Activated T-helper 2 cell treated with anti-CD3 and anti-CD28 coated beads, Interferon-gamma antibody, Interleukin-2, Interleukin-4, amounts not matched to agents 10 μg/mL and 5 μg/mL and 100 μg/mL, durations not matched to agents 14 hours and 24 hours and 36 hours (primary cell): Measurements from ENCODE around the gene VAMP8. TPM values are rescaled to one million over a fixed set of nuclear protein-coding genes. Genes with fewer than 3 reads are reported as not detected.

Source experiments
- total RNA-seq: library from RNA; stranded (reverse); gene quantifications from 2 replicates; pipeline ENCODE4 v1.2.3, GENCODE V29; 2022

Gene VAMP8
- total RNA-seq, 1 donor from 2014 or later = 99.7 TPM

Other genes with a start within 250 kb of the VAMP8 start
- 94.0 and 96.5 TPM in 2 replicates for gene TGOLN2, start 249.6 kb upstream of the VAMP8 start, total RNA-seq
- 26.3 and 29.6 TPM in 2 replicates for gene RETSAT, start 223.1 kb upstream of the VAMP8 start, total RNA-seq
- gene ELMOD3, start 222.8 kb upstream of the VAMP8 start, total RNA-seq = 17.0 and 18.9 TPM in 2 replicates
- 145 and 146 TPM in 2 replicates for gene CAPG, start 167.2 kb upstream of the VAMP8 start, total RNA-seq
- 0.48 and 1.3 TPM in 2 replicates for gene SH2D6, start 158.9 kb upstream of the VAMP8 start, total RNA-seq
- 395 and 403 TPM in 2 replicates for gene MAT2A, start 38.4 kb upstream of the VAMP8 start, total RNA-seq
- gene GGCX, start 16.1 kb upstream of the VAMP8 start, total RNA-seq = 25.1 and 27.0 TPM in 2 replicates
- 41.0 and 41.3 TPM in 2 replicates for gene VAMP5, start 6.8 kb downstream of the VAMP8 start, total RNA-seq
- gene RNF181, start 18.2 kb downstream of the VAMP8 start, total RNA-seq = 130 and 134 TPM in 2 replicates
- gene TMEM150A, start 25.1 kb downstream of the VAMP8 start, total RNA-seq = 6.5 and 7.0 TPM in 2 replicates
- 34.7 and 35.6 TPM in 2 replicates for gene C2orf68, start 34.5 kb downstream of the VAMP8 start, total RNA-seq
- 84.1 and 90.1 TPM in 2 replicates for gene USP39, start 38.6 kb downstream of the VAMP8 start, total RNA-seq
- not detected in 2 replicates for gene SFTPB, start 90.6 kb downstream of the VAMP8 start, total RNA-seq
- 21.9 and 23.5 TPM in 2 replicates for gene GNLY, start 116.8 kb downstream of the VAMP8 start, total RNA-seq
- gene ATOH8, start 176.4 kb downstream of the VAMP8 start, total RNA-seq = 0.07 and 0.11 TPM in 2 replicates